Measurements from ENCODE around the gene ASCC3.

Gene ASCC3

DNA sequence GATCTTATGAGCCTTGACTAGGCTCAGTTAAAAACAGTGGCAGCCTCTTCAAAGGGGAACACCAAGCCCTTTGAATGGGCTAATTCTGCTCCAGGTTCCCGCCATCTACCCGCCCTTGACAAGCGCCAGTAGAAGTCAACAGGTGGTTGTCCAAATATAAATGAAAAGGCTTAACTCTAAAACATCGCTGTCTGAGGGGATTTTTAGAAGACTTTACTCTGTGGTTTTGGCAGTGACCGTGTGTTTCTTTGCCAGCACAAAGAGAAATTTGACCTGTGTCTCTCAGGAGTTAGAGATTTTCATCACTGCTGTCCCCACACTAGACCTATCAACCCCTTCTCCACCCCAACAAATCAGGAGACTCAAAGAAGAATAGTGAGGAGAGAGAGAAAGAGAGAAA, 396.7 kb downstream of the ASCC3 start:
- DNase-seq, result no peak

- DNase-seq, result no peak
These were observed 398.4 kb downstream of the ASCC3 start for GRCh38 chr6:100482698-100483097.

- DNase-seq, result no peak
These were observed 401.7 kb downstream of the ASCC3 start for GRCh38 chr6:100479179-100480035.

GRCh38 chr6:100475554-100476320, 405.4 kb downstream of the ASCC3 start:
- no peak for DNase-seq

DNA sequence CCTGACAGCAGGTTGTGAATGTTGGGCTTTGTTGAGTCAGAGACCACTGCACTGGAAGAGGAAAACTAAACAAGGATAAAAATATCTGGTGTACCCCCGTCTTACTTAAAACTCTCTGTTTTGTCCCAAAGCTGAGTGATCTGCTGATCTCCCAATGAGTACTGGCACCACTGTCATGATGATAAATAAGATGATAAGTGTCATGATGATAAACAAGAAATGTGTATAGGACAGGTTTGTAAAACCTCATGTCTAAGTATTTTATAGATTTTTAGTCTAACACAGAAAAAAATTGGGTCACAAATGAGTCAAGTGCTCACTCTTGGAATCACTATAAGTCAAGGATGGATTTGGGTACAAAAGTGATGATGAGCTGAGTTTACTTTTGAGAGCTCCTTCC, 407.9 kb downstream of the ASCC3 start:
- no peak for DNase-seq

- no peak for DNase-seq
These were observed 408.5 kb downstream of the ASCC3 start for GRCh38 chr6:100472674-100473073.

DNA sequence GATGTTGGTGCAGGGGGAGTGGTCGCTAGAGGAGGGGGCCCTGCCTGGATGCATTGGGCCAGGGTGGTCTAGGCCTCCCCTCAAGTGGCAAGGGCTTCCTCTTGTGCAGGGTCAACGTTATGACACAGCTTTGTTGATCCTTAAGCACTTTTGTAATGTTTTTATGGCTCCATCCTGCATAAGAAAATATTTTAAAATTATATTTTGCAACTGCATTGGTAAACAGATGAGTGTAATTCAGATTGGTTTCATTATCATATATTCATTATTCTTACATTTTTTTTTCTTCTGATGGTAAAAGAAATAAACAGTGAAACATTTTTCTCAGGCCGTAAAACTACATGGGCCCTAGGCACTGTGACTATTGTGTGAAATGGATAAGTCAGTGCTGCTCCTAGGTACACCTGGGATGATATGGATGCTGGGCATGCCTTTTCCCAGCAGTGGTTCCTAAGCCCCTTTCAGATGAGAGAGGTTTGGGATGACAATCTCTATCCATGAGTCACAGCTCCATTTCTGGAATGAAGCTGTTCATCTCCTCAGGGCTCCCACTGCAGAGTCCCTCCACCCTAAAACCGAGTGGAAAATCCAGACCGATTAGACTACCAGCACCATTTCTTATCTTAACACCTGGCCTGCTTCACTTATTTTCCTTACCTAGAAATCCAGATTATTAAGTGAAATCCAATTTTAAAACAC, 410.6 kb downstream of the ASCC3 start:
- no peak for DNase-seq

GRCh38 chr6:100469101-100469859, 411.8 kb downstream of the ASCC3 start:
- no peak for DNase-seq

GRCh38 chr6:100468016-100468622, 413.0 kb downstream of the ASCC3 start:
- DNase-seq, result no peak

DNA sequence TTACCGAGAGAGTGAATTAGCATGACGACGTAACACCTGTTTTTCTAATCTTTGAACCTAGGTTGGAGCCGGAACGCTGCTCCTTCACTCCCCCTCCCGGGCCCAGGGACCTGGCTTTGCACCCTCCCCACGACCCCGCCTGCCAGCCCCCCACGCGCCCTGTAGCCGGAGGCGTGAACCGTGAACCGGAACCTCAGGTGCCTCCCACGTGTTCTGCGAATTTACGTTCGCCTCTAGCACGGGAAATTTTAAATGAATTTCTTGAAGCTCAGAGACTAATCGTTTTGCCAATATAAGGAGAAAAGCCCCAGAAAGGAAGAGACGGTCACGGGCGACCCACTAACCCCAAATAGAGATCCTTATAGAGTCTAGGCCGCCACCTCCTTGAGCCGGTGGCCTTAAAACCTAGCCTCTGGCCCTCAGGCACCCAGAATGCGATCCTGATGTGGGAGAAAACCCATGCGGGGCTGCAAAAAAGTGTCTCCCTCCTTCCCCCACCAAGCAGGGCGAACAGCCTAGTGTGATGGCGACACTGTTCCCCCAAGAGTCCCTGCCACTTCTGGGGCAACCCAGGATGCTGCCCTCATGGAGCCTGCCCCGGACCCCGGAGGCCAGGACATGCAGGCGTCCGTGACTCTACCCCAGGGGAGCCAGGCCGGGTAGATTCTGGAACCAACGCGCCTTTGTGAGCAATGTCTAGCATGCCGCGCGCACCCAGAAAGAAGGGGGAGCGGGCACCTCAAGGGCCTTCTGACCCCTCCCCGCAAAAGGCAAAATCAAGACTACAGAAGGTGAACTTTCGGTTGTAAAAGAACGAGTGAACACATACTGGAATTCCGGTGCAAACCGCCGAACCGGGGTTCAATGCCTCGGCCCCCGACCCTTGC, 413.8 kb downstream of the ASCC3 start:
- no peak for DNase-seq

GRCh38 chr6:100466410-100467128, 414.6 kb downstream of the ASCC3 start:
- no peak for DNase-seq

DNA sequence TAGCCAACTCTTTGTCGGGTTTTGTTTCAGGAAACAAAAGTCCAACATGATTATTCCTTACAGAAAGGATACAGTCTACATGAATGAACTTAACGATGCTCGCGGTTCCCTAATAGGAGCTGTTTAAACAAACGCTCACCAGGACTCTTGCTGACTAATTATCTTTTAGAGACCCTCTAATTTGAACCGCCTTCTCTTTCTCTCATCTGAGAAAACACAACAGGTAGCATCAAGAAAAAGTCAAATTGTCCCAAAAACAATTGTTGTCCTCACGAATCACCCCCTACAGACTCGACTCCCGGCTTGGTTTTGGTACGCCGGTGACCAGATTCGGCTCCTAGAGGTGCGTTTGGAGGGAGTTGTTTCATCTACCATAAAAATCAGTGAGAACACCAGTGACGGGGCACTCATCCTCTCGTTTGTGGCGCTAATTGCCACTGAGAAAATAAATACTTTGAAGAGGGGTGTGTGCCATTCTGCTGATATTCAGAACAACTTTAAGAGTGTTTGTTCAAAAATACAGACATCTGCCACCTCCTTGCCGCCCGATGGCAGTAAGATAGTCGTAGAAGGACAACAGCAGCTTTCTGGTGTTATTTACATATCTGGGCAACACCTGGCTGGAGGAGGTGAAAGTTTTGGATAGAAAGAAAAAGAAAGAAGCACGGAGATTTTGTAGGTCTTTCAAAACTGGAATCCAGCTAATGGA, 415.3 kb downstream of the ASCC3 start:
- no peak for DNase-seq

- DNase-seq, result no peak
These were observed 416.0 kb downstream of the ASCC3 start, which contains the start of gene SIM1 for GRCh38 chr6:100464903-100465700. TSS of gene SIM1 (minus strand) at chr6:100464921. CDS start at chr6:100463468, 1,453 bp downstream.

GRCh38 chr6:100464162-100464851, 416.8 kb downstream of the ASCC3 start:
- no peak for DNase-seq

GRCh38 chr6:100463630-100464161, 417.4 kb downstream of the ASCC3 start:
- DNase-seq, result no peak

- DNase-seq, result no peak
These were observed 418.2 kb downstream of the ASCC3 start for GRCh38 chr6:100462706-100463629.

All from cortex of kidney (tissue), 1 donor.